Endodermal cell (in vitro differentiated cells): ENCODE measurements around the gene MAP4K2. TPM values are rescaled to one million over a fixed set of nuclear protein-coding genes. Genes with fewer than 3 reads are reported as not detected.

Experiments used
- DNase-seq: peaks from one replicate; pipeline ENCODE4 v3.0.0-alpha.2; 2017
- H3K27ac ChIP-seq: 2 replicates; pipeline ENCODE4 v1.5.1; 2013; ENCODE audit warnings: mild to moderate bottlenecking, low read depth, low read length, moderate library complexity
- H3K27me3 ChIP-seq: 2 replicates; pipeline ENCODE4 v1.6.1; 2013; ENCODE audit warnings: mild to moderate bottlenecking, low read length, moderate library complexity; ENCODE audit not compliant: insufficient read depth, control insufficient read depth, poor library complexity, severe bottlenecking
- H3K36me3 ChIP-seq: 2 replicates; pipeline ENCODE4 v1.7.0; 2013; ENCODE audit warnings: mild to moderate bottlenecking, low read length, moderate library complexity; ENCODE audit not compliant: control insufficient read depth, insufficient read depth
- H3K4me1 ChIP-seq: one replicate; pipeline ENCODE4 v1.7.0; 2013; ENCODE audit warnings: low read length; ENCODE audit not compliant: control insufficient read depth, insufficient read depth
- H3K4me3 ChIP-seq: 2 replicates; pipeline ENCODE4 v1.5.1; 2013; ENCODE audit warnings: mild to moderate bottlenecking, low read length, moderate library complexity
- H3K9ac ChIP-seq: 2 replicates; pipeline ENCODE4 v1.6.1; 2013; ENCODE audit warnings: mild to moderate bottlenecking, low read length, moderate library complexity; ENCODE audit not compliant: poor library complexity, severe bottlenecking; ENCODE audit errors: extremely low read depth
- H3K9me3 ChIP-seq: 2 replicates; pipeline ENCODE4 v1.6.1; 2013; ENCODE audit warnings: mild to moderate bottlenecking, low read length, moderate library complexity; ENCODE audit not compliant: control insufficient read depth
- H3K27ac Mint-ChIP-seq: 2 replicates; pipeline ENCODE4 v1.8.0; 2020; ENCODE audit warnings: mixed read lengths
- H3K27me3 Mint-ChIP-seq: 2 replicates; pipeline ENCODE4 v1.8.0; 2021; ENCODE audit warnings: mild to moderate bottlenecking, mixed read lengths; ENCODE audit not compliant: insufficient read depth
- H3K36me3 Mint-ChIP-seq: 2 replicates; pipeline ENCODE4 v1.8.0; 2020; ENCODE audit warnings: low read depth, mixed read lengths
- H3K4me1 Mint-ChIP-seq: 2 replicates; pipeline ENCODE4 v1.8.0; 2020; ENCODE audit warnings: mixed read lengths
- H3K4me3 Mint-ChIP-seq: 2 replicates; pipeline ENCODE4 v1.8.0; 2020; ENCODE audit warnings: mild to moderate bottlenecking, moderate library complexity, mixed read lengths
- H3K9me3 Mint-ChIP-seq: 2 replicates; pipeline ENCODE4 v1.8.0; 2020; ENCODE audit warnings: mild to moderate bottlenecking, mixed read lengths
- CTCF ChIP-seq: fragments of 200-600 bp; sonication (generic); conservative IDR thresholded peaks from 2 replicates; pipeline ENCODE4 v1.5.0; 2021; ENCODE audit warnings: antibody characterized with exemption, mild to moderate bottlenecking
- WGBS, 2 experiments: methylation state at CpG; one replicate each; pipeline versions ENCODE4 v1.1.5 to v1.1.7; 2013; ENCODE audit warnings: missing lambda C conversion rate in 2 of 2, mixed read lengths in 1 of 2; ENCODE audit not compliant: insufficient coverage in 1 of 2, insufficient read length in 1 of 2; 5-methylcytosine and 5-hydroxymethylcytosine counted together
- total RNA-seq, 2 donors: library from RNA; stranded (reverse); fragmentation: NEBNext Ultra II Directional in 1 of 2; extraction: Animal tissue kit (Norgen Biotek cat#: 25700) in 1 of 2; gene quantifications; 2 replicates in 1 of 2; 3 replicates in 1 of 2; pipeline ENCODE4 v1.2.1, GENCODE V29; 2021

Gene MAP4K2
- total RNA-seq, 2 donors from 2014 or later: 24.7 to 32.4 TPM

GRCh38 chr11:64742087-64742888, 60.7 kb downstream of the MAP4K2 start:
- Histone ChIP-seq H3K27me3 (peaks cover 76% of the 10 kb centered on the region), H3K27ac (no peak overlapping the region), H3K4me3 (no peak overlapping the region), H3K9ac (no peak overlapping the region), H3K9me3 (no peaks in the 10 kb centered on the region), H3K4me1 (peaks cover 4% of the 10 kb centered on the region), H3K36me3 (no peaks in the 10 kb centered on the region)
- peak; percentile 79 for DNase-seq
- H3K27ac Mint-ChIP-seq: no peak overlapping the region
- H3K4me1 Mint-ChIP-seq: peaks cover 15% of the 10 kb centered on the region
- peaks cover 73% of the 10 kb centered on the region for H3K27me3 Mint-ChIP-seq
- peak overlapping the region; percentile 29 for H3K4me3 Mint-ChIP-seq
- H3K36me3 Mint-ChIP-seq: no peaks in the 10 kb centered on the region
- no peaks in the 10 kb centered on the region for H3K9me3 Mint-ChIP-seq
- 10 to 13% methylated on average over 27 to 54 of the region's 54 CpGs for WGBS, 2 experiments
- TF ChIP-seq CTCF: no peak

- H3K27ac ChIP-seq: no peak overlapping the region
- TF ChIP-seq CTCF: no peak
- no peak overlapping the region for H3K9ac ChIP-seq
- H3K9me3 Mint-ChIP-seq: no peaks in the 10 kb centered on the region
- peaks cover 15% of the 10 kb centered on the region for H3K4me1 Mint-ChIP-seq
- peaks cover 69% of the 10 kb centered on the region for H3K27me3 ChIP-seq
- H3K27me3 Mint-ChIP-seq: peaks cover 70% of the 10 kb centered on the region
- peaks cover 4% of the 10 kb centered on the region for H3K4me1 ChIP-seq
- no peaks in the 10 kb centered on the region for H3K9me3 ChIP-seq
- 47 to 56% methylated on average over 14 to 24 of the region's 24 CpGs for WGBS, 2 experiments
- H3K36me3 ChIP-seq: no peaks in the 10 kb centered on the region
- H3K4me3 ChIP-seq: no peak overlapping the region
- H3K27ac Mint-ChIP-seq: no peak overlapping the region
- H3K4me3 Mint-ChIP-seq: peak overlapping the region; percentile 29
- peak; percentile 73 for DNase-seq
- no peaks in the 10 kb centered on the region for H3K36me3 Mint-ChIP-seq
Measured at GRCh38 chr11:64741375-64742086, 61.5 kb downstream of the MAP4K2 start.

GRCh38 chr11:64739871-64740270, 63.1 kb downstream of the MAP4K2 start:
- H3K4me3 ChIP-seq: no peak overlapping the region
- Mint-ChIP-seq H3K27ac (no peak overlapping the region), H3K27me3 (peaks cover 64% of the 10 kb centered on the region), H3K4me1 (peaks cover 15% of the 10 kb centered on the region), H3K9me3 (no peaks in the 10 kb centered on the region), H3K4me3 (no peak overlapping the region), H3K36me3 (no peaks in the 10 kb centered on the region)
- H3K27ac ChIP-seq: no peak overlapping the region
- H3K9ac ChIP-seq: no peak overlapping the region
- no peaks in the 10 kb centered on the region for H3K9me3 ChIP-seq
- TF ChIP-seq CTCF: no peak
- 89 to 92% methylated on average over 6 to 12 of the region's 12 CpGs for WGBS, 2 experiments
- peaks cover 53% of the 10 kb centered on the region for H3K27me3 ChIP-seq
- no peaks in the 10 kb centered on the region for H3K36me3 ChIP-seq
- H3K4me1 ChIP-seq: peaks cover 4% of the 10 kb centered on the region
- DNase-seq: no peak
